ENCODE measurements around the gene TADA2B.
A peak's percentile ranks its signal among the peaks of the same experiment; 100 is the strongest.

Gene TADA2B

DNA sequence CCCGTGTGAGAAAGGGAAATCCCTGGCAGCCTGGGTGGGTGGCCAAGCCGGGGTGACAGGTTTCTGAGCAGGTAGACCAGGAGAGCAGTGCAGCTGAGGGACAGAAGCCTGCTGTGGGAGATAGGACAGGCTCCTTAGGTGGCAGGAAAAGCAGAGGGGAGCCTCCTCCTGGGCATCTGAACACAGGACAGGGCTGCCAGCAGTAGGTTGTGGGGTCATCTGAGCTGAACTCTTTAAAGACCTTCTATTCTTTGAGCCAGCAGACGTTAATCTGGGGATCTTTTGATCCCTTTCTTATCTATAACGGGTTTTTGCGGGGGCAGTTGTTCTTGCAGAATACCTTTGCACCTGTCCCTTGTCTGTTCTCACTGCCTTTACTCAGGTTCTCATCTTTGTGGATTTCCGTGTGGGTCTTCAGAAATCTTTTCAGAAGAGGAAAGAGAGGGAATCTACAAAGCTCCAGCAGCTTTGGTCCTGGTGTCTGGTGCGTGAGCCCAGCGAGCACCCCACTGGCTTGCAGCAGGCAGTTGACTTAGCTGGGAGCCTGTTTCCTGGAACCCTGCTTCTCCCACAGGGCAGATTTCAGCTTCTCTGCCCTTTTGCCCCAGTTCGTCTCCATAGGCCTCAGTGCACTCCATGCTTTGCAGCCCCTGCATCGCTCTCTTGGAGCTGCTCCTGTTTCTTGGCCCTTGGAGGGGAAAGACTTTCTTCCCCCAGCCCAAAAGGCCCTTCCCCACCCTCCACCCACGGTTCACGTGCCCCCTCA is 35.8 kb upstream of the TADA2B start:
- H4K20me1 ChIP-seq (ENCODE audit: insufficient read depth, low read length): no peaks in the 10 kb centered on the region
- no peak overlapping the region for H2AFZ ChIP-seq (ENCODE audit: low read depth, low read length)
- H3K4me1 ChIP-seq (ENCODE audit: low read length): no peaks in the 10 kb centered on the region
- H3K36me3 ChIP-seq (replicated peaks; ENCODE audit: low read depth, low read length): peaks cover 38% of the 10 kb centered on the region
- H3K9ac ChIP-seq (ENCODE audit: low read length): no peak overlapping the region
- TF ChIP-seq EZH2phosphoT487 (IDR thresholded peaks at IDR 0.05; ENCODE audit: low read depth) (no peak), CTCF (IDR thresholded peaks at IDR 0.05; ENCODE audit: low read depth, low read length) (no peak)
- no peaks in the 10 kb centered on the region for H3K9me3 ChIP-seq (ENCODE audit: insufficient read depth, low read length)
- H3K79me2 ChIP-seq (ENCODE audit: low read length): no peaks in the 10 kb centered on the region
- no peak overlapping the region for H3K4me2 ChIP-seq (ENCODE audit: low read length)
- no peak overlapping the region for H3K27ac ChIP-seq (ENCODE audit: low read length)
- H3K27me3 ChIP-seq (ENCODE audit: low read depth, low read length): no peaks in the 10 kb centered on the region
- H3K4me3 ChIP-seq (ENCODE audit: low read length): no peak overlapping the region

GRCh38 chr4:7007944-7008343 is 35.2 kb upstream of the TADA2B start:
- H4K20me1 ChIP-seq (ENCODE audit: insufficient read depth, low read length): no peaks in the 10 kb centered on the region
- no peaks in the 10 kb centered on the region for H3K9me3 ChIP-seq (ENCODE audit: insufficient read depth, low read length)
- H3K4me3 ChIP-seq (ENCODE audit: low read length): no peak overlapping the region
- peaks cover 35% of the 10 kb centered on the region for H3K36me3 ChIP-seq (replicated peaks; ENCODE audit: low read depth, low read length)
- H2AFZ ChIP-seq (ENCODE audit: low read depth, low read length): no peak overlapping the region
- no peaks in the 10 kb centered on the region for H3K27me3 ChIP-seq (ENCODE audit: low read depth, low read length)
- no peaks in the 10 kb centered on the region for H3K79me2 ChIP-seq (ENCODE audit: low read length)
- no peak overlapping the region for H3K9ac ChIP-seq (ENCODE audit: low read length)
- TF ChIP-seq EZH2phosphoT487 (IDR thresholded peaks at IDR 0.05; ENCODE audit: low read depth) (no peak), CTCF (IDR thresholded peaks at IDR 0.05; ENCODE audit: low read depth, low read length) (no peak)
- no peaks in the 10 kb centered on the region for H3K4me1 ChIP-seq (ENCODE audit: low read length)
- no peak overlapping the region for H3K27ac ChIP-seq (ENCODE audit: low read length)
- H3K4me2 ChIP-seq (ENCODE audit: low read length): no peak overlapping the region

DNA sequence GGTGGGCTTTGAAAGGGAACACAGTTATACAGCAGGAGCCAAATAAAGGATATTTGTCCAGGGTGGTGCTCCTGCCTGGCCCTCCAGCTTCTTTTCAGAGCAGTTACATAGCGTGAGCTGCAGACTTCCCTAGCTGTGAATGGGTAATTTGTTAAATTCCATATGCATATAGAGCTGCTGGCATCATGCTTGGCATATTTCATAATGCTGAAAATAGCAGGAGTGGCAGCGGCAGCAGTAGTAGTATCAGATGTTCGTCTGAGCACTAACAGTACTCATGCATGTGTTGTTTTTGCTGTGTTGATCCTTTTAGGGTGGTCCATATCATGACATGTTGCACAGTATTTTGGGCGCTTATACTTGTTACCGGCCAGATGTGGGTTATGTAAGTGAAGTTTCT is 33.6 kb upstream of the TADA2B start:
- Histone ChIP-seq H3K36me3 (replicated peaks; ENCODE audit: low read depth, low read length) (peaks cover 38% of the 10 kb centered on the region), H4K20me1 (ENCODE audit: insufficient read depth, low read length) (no peaks in the 10 kb centered on the region), H2AFZ (ENCODE audit: low read depth, low read length) (no peak overlapping the region), H3K9ac (ENCODE audit: low read length) (no peak overlapping the region), H3K4me2 (ENCODE audit: low read length) (no peak overlapping the region), H3K27me3 (ENCODE audit: low read depth, low read length) (no peaks in the 10 kb centered on the region), H3K27ac (ENCODE audit: low read length) (no peak overlapping the region), H3K4me3 (ENCODE audit: low read length) (no peak overlapping the region), H3K79me2 (ENCODE audit: low read length) (no peaks in the 10 kb centered on the region), H3K4me1 (ENCODE audit: low read length) (peaks cover 14% of the 10 kb centered on the region), H3K9me3 (ENCODE audit: insufficient read depth, low read length) (no peaks in the 10 kb centered on the region)
- TF ChIP-seq EZH2phosphoT487 (IDR thresholded peaks at IDR 0.05; ENCODE audit: low read depth) (no peak), CTCF (IDR thresholded peaks at IDR 0.05; ENCODE audit: low read depth, low read length) (no peak)

DNA sequence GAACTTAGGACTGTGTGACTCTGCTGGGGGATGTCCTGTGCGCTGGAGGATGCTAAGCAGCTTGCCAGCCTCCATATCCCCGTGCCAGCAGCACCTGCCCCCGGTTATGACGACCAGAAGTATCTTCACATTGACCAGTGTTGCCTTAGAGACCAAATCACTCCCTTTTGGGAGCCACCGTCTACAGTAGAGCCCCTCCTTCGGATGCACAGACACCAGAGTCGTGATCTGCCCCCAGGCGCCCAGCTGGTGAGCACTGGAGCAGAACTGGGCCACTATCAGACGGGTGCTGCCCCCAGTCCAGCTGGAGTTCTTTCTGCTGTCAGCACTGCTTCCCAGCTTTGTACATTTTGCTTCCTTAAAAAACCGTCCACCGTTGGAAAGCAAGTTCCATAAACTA is 30.0 kb upstream of the TADA2B start:
- no peak overlapping the region for H2AFZ ChIP-seq (ENCODE audit: low read depth, low read length)
- H3K4me2 ChIP-seq (ENCODE audit: low read length): no peak overlapping the region
- H3K9me3 ChIP-seq (ENCODE audit: insufficient read depth, low read length): no peaks in the 10 kb centered on the region
- no peak overlapping the region for H3K9ac ChIP-seq (ENCODE audit: low read length)
- peaks cover 16% of the 10 kb centered on the region for H3K4me1 ChIP-seq (ENCODE audit: low read length)
- TF ChIP-seq EZH2phosphoT487 (IDR thresholded peaks at IDR 0.05; ENCODE audit: low read depth) (no peak), CTCF (IDR thresholded peaks at IDR 0.05; ENCODE audit: low read depth, low read length) (no peak)
- no peaks in the 10 kb centered on the region for H3K79me2 ChIP-seq (ENCODE audit: low read length)
- H3K27ac ChIP-seq (ENCODE audit: low read length): peak overlapping the region; percentile 53
- no peak overlapping the region for H3K4me3 ChIP-seq (ENCODE audit: low read length)
- H3K36me3 ChIP-seq (replicated peaks; ENCODE audit: low read depth, low read length): peaks cover 42% of the 10 kb centered on the region
- H4K20me1 ChIP-seq (ENCODE audit: insufficient read depth, low read length): no peaks in the 10 kb centered on the region
- no peaks in the 10 kb centered on the region for H3K27me3 ChIP-seq (ENCODE audit: low read depth, low read length)
